ENCODE measurements around the gene TCEA2.

TCEA2 gene

DNA sequence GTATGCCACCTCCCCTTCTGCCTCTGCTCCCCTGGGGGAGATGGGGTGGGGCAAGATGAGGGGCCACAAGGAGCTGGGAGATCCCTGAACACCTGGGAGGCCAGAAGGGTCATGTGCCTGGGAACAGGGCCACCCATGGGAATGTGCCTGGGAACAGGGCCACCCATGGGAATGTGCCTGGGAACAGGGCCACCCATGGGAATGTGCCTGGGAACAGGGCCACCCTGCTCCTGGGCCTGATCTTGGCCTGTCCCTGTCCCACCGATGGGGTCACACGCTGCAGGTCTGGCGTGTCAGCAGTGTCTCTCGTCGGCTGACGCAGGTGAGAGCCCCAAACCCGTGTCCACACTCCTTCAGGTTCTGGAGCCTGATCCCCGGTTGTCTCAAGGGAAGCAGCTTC lies 12.0 kb downstream of the TCEA2 start:
- Histone ChIP-seq H3K79me2 (ENCODE audit: low read length) (no peaks in the 10 kb centered on the region), H4K20me1 (ENCODE audit: insufficient read depth, low read length) (no peaks in the 10 kb centered on the region), H3K36me3 (replicated peaks; ENCODE audit: insufficient read depth, low read length) (no peaks in the 10 kb centered on the region), H2AFZ (ENCODE audit: low read length) (no peak overlapping the region), H3K4me1 (ENCODE audit: low read length) (peaks cover 13% of the 10 kb centered on the region), H3K9ac (ENCODE audit: low read length) (no peak overlapping the region), H3K9me3 (replicated peaks; ENCODE audit: insufficient read depth, low read length) (no peaks in the 10 kb centered on the region), H3F3A (ENCODE audit: insufficient read depth, low read length) (peaks cover 17% of the 10 kb centered on the region), H3K4me3 (ENCODE audit: low read length) (no peak overlapping the region), H3K9me2 (replicated peaks; ENCODE audit: insufficient read depth, low read length) (no peaks in the 10 kb centered on the region), H3K4me2 (ENCODE audit: low read depth, low read length) (no peak overlapping the region), H3K27ac (ENCODE audit: low read length) (no peak overlapping the region), H3K27me3 (replicated peaks; ENCODE audit: insufficient read depth, low read length) (no peaks in the 10 kb centered on the region)
- TF ChIP-seq, protein P1, sequence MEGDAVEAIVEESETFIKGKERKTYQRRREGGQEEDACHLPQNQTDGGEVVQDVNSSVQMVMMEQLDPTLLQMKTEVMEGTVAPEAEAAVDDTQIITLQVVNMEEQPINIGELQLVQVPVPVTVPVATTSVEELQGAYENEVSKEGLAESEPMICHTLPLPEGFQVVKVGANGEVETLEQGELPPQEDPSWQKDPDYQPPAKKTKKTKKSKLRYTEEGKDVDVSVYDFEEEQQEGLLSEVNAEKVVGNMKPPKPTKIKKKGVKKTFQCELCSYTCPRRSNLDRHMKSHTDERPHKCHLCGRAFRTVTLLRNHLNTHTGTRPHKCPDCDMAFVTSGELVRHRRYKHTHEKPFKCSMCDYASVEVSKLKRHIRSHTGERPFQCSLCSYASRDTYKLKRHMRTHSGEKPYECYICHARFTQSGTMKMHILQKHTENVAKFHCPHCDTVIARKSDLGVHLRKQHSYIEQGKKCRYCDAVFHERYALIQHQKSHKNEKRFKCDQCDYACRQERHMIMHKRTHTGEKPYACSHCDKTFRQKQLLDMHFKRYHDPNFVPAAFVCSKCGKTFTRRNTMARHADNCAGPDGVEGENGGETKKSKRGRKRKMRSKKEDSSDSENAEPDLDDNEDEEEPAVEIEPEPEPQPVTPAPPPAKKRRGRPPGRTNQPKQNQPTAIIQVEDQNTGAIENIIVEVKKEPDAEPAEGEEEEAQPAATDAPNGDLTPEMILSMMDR (IDR thresholded peaks at IDR 0.05; ENCODE audit: low read length): no peak
- no peak for TF ChIP-seq EZH2phosphoT487 (IDR thresholded peaks at IDR 0.05; ENCODE audit: low read length)
- DNase-seq: no peak

DNA sequence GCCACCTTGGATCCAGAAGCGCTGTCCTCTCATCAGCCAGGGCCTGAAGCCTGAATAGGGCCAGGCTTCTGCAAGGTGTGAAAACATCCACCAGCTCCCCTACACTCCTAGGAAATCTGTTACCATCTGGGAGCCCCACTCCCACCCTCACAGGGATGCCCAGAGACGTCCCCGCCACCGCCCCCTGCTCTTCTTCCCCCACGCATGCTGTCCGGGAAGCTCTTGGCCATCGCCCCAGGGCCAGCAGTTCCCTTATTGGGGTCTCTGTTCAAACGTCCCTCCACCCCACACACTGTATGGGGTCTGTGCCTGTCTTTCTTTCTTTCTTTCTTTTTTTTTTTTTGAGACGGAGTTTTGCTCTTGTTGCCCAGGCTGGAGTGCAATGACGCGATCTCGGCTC lies 12.6 kb downstream of the TCEA2 start:
- Histone ChIP-seq H3K4me2 (ENCODE audit: low read depth, low read length) (no peak overlapping the region), H2AFZ (ENCODE audit: low read length) (no peak overlapping the region), H4K20me1 (ENCODE audit: insufficient read depth, low read length) (no peaks in the 10 kb centered on the region), H3K9me3 (replicated peaks; ENCODE audit: insufficient read depth, low read length) (no peaks in the 10 kb centered on the region), H3K36me3 (replicated peaks; ENCODE audit: insufficient read depth, low read length) (no peaks in the 10 kb centered on the region), H3K9ac (ENCODE audit: low read length) (no peak overlapping the region), H3K79me2 (ENCODE audit: low read length) (no peaks in the 10 kb centered on the region), H3K4me3 (ENCODE audit: low read length) (no peak overlapping the region), H3K4me1 (ENCODE audit: low read length) (peaks cover 13% of the 10 kb centered on the region), H3K27me3 (replicated peaks; ENCODE audit: insufficient read depth, low read length) (0 out of 2 replicates have a peak, but pooled peaks cover 4% of the 10 kb centered on the region), H3K9me2 (replicated peaks; ENCODE audit: insufficient read depth, low read length) (no peaks in the 10 kb centered on the region), H3F3A (ENCODE audit: insufficient read depth, low read length) (peaks cover 23% of the 10 kb centered on the region), H3K27ac (ENCODE audit: low read length) (no peak overlapping the region)
- no peak for DNase-seq
- TF ChIP-seq EZH2 (optimal IDR thresholded peaks at IDR 0.05; ENCODE audit: low read depth, low read length) (no peak), EZH2phosphoT487 (IDR thresholded peaks at IDR 0.05; ENCODE audit: low read length) (no peak)
- TF ChIP-seq, protein P1 (IDR thresholded peaks at IDR 0.05; ENCODE audit: low read length): no peak

GRCh38 chr20:64076061-64076997 lies 13.3 kb downstream of the TCEA2 start:
- Histone ChIP-seq H3K9me3 (replicated peaks; ENCODE audit: insufficient read depth, low read length) (no peaks in the 10 kb centered on the region), H3K27ac (ENCODE audit: low read length) (no peak overlapping the region), H3K4me1 (ENCODE audit: low read length) (peaks cover 13% of the 10 kb centered on the region), H3K9ac (ENCODE audit: low read length) (no peak overlapping the region), H3K4me2 (ENCODE audit: low read depth, low read length) (no peak overlapping the region), H3K36me3 (replicated peaks; ENCODE audit: insufficient read depth, low read length) (no peaks in the 10 kb centered on the region), H3K79me2 (ENCODE audit: low read length) (no peaks in the 10 kb centered on the region), H3K9me2 (replicated peaks; ENCODE audit: insufficient read depth, low read length) (no peaks in the 10 kb centered on the region), H3K27me3 (replicated peaks; ENCODE audit: insufficient read depth, low read length) (peaks cover 10% of the 10 kb centered on the region; the same call in 1 of the 2 replicates), H3K4me3 (ENCODE audit: low read length) (no peak overlapping the region), H3F3A (ENCODE audit: insufficient read depth, low read length) (peaks cover 26% of the 10 kb centered on the region), H2AFZ (ENCODE audit: low read length) (no peak overlapping the region), H4K20me1 (ENCODE audit: insufficient read depth, low read length) (no peaks in the 10 kb centered on the region)
- TF ChIP-seq EZH2phosphoT487 (IDR thresholded peaks at IDR 0.05; ENCODE audit: low read length) (no peak), EZH2 (optimal IDR thresholded peaks at IDR 0.05; ENCODE audit: low read depth, low read length) (no peak)
- TF ChIP-seq, protein P1 (IDR thresholded peaks at IDR 0.05; ENCODE audit: low read length): no peak
- DNase-seq: no peak

Measured in MM.1S (cell line).